ENCODE data around the gene CSNK2A1. TPM values are rescaled to one million over a fixed set of nuclear protein-coding genes. Genes with fewer than 3 reads are reported as not detected.

Gene CSNK2A1
- total RNA-seq, 1 experiment from 2014 or later: 205 TPM

GRCh38 chr20:487655-488054 is 55.9 kb downstream of the CSNK2A1 start:
- POLR2A ChIA-PET: no interaction called here
- peaks cover 83% of the 10 kb centered on the region for H3K36me3 Mint-ChIP-seq (ENCODE audit: insufficient read depth, unreplicated experiment)
- H3K4me3 ChIP-seq (ENCODE audit: low read depth, low read length): no peak overlapping the region
- no TSS peak for BruUV-seq (replicated peaks)
- no peaks in the 10 kb centered on the region for H3K4me1 Mint-ChIP-seq (ENCODE audit: low read depth, unreplicated experiment)
- intact Hi-C loops (cut with micrococcal nuclease; ENCODE audit: unreplicated experiment): no loop called here
- H3K27me3 Mint-ChIP-seq (ENCODE audit: insufficient read depth, unreplicated experiment): no peaks in the 10 kb centered on the region
- H3K27ac Mint-ChIP-seq (ENCODE audit: unreplicated experiment): no peak overlapping the region
- H3K4me1 ChIP-seq: no peaks in the 10 kb centered on the region
- no peak for DNase-seq
- H3K9me3 Mint-ChIP-seq (ENCODE audit: unreplicated experiment): no peaks in the 10 kb centered on the region
- H3K27me3 ChIP-seq (replicated peaks; ENCODE audit: control insufficient read depth, insufficient read depth, low read length): no peaks in the 10 kb centered on the region
- TF ChIP-seq, protein P1, sequence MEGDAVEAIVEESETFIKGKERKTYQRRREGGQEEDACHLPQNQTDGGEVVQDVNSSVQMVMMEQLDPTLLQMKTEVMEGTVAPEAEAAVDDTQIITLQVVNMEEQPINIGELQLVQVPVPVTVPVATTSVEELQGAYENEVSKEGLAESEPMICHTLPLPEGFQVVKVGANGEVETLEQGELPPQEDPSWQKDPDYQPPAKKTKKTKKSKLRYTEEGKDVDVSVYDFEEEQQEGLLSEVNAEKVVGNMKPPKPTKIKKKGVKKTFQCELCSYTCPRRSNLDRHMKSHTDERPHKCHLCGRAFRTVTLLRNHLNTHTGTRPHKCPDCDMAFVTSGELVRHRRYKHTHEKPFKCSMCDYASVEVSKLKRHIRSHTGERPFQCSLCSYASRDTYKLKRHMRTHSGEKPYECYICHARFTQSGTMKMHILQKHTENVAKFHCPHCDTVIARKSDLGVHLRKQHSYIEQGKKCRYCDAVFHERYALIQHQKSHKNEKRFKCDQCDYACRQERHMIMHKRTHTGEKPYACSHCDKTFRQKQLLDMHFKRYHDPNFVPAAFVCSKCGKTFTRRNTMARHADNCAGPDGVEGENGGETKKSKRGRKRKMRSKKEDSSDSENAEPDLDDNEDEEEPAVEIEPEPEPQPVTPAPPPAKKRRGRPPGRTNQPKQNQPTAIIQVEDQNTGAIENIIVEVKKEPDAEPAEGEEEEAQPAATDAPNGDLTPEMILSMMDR (IDR thresholded peaks at IDR 0.05; ENCODE audit: insufficient read depth in 1 of 2, low read depth in 1 of 2, low read length in 1 of 2, severe bottlenecking in 1 of 2, unreplicated experiment in 1 of 2): no peak
- CTCF ChIA-PET: no interaction called here
- H3K36me3 ChIP-seq (ENCODE audit: control insufficient read depth, insufficient read depth, low read length): peaks cover 5% of the 10 kb centered on the region
- no peak overlapping the region for H3K4me3 Mint-ChIP-seq (ENCODE audit: unreplicated experiment)
- no peaks in the 10 kb centered on the region for H3K9me3 ChIP-seq

DNA sequence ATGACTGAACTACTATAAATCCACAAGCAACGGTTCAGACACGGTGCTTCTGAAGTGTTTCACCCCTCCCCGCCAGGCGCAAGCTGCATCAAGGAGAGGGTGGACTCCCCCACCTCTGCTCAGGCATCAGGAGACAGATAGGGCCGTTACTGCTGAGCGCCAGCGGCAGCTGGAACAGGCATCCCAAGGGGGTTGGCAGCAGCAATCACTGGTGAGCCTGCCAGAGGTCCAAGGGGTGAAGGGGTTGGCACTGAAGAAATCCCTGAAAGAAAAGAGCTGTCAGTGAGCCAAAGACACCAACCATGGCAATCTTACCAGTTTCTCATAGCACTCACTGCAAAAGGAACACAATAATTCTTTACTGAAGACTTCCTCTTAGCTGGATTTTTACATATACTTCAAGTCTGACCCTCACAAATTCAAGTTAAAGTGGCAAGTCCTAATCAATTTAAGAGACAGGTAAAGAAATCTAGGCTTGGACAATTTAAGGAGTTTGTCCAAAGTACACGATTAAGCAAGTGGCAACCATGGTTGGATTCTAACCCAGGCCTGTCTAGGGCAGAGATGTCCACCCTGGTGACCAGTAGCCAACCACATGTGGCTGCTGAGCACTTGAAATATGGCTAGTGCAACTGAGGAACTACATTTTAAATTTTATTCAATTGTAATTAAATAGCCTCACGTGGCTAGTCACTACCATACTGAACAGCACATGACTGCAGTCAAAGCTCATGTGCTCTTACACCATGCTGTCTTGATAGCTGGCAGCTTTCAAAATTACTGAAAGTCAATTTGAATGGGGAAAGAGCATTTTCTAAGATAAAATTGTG is 59.6 kb downstream of the CSNK2A1 start:
- H3K27ac Mint-ChIP-seq (ENCODE audit: unreplicated experiment): no peak overlapping the region
- intact Hi-C loops (cut with micrococcal nuclease; ENCODE audit: unreplicated experiment): no loop called here

GRCh38 chr20:481167-481566 is 62.4 kb downstream of the CSNK2A1 start:
- no peaks in the 10 kb centered on the region for H3K9me3 Mint-ChIP-seq (ENCODE audit: unreplicated experiment)
- Histone ChIP-seq H3K9me3 (no peaks in the 10 kb centered on the region), H3K4me3 (ENCODE audit: low read depth, low read length) (no peak overlapping the region), H3K4me1 (no peaks in the 10 kb centered on the region), H3K36me3 (ENCODE audit: control insufficient read depth, insufficient read depth, low read length) (peaks cover 4% of the 10 kb centered on the region), H3K27me3 (replicated peaks; ENCODE audit: control insufficient read depth, insufficient read depth, low read length) (no peaks in the 10 kb centered on the region)
- no peak overlapping the region for H3K27ac Mint-ChIP-seq (ENCODE audit: unreplicated experiment)
- BruUV-seq (replicated peaks): no TSS peak
- DNase-seq: no peak
- intact Hi-C loops (cut with micrococcal nuclease; ENCODE audit: unreplicated experiment): no loop called here
- ChIA-PET CTCF (interaction anchor here (1.6 kb wide), 1 partner anchor 50 kb away, joined by 4 read pairs; no protein-coding TSS in a partner anchor), POLR2A (no interaction called here)
- H3K27me3 Mint-ChIP-seq (ENCODE audit: insufficient read depth, unreplicated experiment): no peaks in the 10 kb centered on the region
- TF ChIP-seq, protein P1 (IDR thresholded peaks at IDR 0.05; ENCODE audit: insufficient read depth in 1 of 2, low read depth in 1 of 2, low read length in 1 of 2, severe bottlenecking in 1 of 2, unreplicated experiment in 1 of 2): no peak
- no peak overlapping the region for H3K4me3 Mint-ChIP-seq (ENCODE audit: unreplicated experiment)
- H3K36me3 Mint-ChIP-seq (ENCODE audit: insufficient read depth, unreplicated experiment): peaks cover 93% of the 10 kb centered on the region
- peaks cover 6% of the 10 kb centered on the region for H3K4me1 Mint-ChIP-seq (ENCODE audit: low read depth, unreplicated experiment)

More for the DNA sequence above, 59.6 kb downstream of the CSNK2A1 start:
- TF ChIP-seq, protein P1 (IDR thresholded peaks at IDR 0.05; ENCODE audit: insufficient read depth in 1 of 2, low read depth in 1 of 2, low read length in 1 of 2, severe bottlenecking in 1 of 2, unreplicated experiment in 1 of 2): no peak
- Histone ChIP-seq H3K9me3 (no peaks in the 10 kb centered on the region), H3K36me3 (ENCODE audit: control insufficient read depth, insufficient read depth, low read length) (peaks cover 5% of the 10 kb centered on the region), H3K27me3 (replicated peaks; ENCODE audit: control insufficient read depth, insufficient read depth, low read length) (no peaks in the 10 kb centered on the region), H3K4me3 (ENCODE audit: low read depth, low read length) (no peak overlapping the region), H3K4me1 (no peaks in the 10 kb centered on the region)
- POLR2A ChIA-PET: no interaction called here
- DNase-seq: no peak
- no peaks in the 10 kb centered on the region for H3K27me3 Mint-ChIP-seq (ENCODE audit: insufficient read depth, unreplicated experiment)
- peaks cover 84% of the 10 kb centered on the region for H3K36me3 Mint-ChIP-seq (ENCODE audit: insufficient read depth, unreplicated experiment)
- no peak overlapping the region for H3K4me3 Mint-ChIP-seq (ENCODE audit: unreplicated experiment)
- no peaks in the 10 kb centered on the region for H3K9me3 Mint-ChIP-seq (ENCODE audit: unreplicated experiment)
- CTCF ChIA-PET: no interaction called here
- BruUV-seq (replicated peaks): no TSS peak
- peaks cover 6% of the 10 kb centered on the region for H3K4me1 Mint-ChIP-seq (ENCODE audit: low read depth, unreplicated experiment)
